ENCODE data around the gene ADAT3.
"Not testable (repeated sequence)": the region's sequence is repeated elsewhere in the genome, so short reads cannot be mapped to it uniquely, and the experiment has no call there.

Gene ADAT3

DNA sequence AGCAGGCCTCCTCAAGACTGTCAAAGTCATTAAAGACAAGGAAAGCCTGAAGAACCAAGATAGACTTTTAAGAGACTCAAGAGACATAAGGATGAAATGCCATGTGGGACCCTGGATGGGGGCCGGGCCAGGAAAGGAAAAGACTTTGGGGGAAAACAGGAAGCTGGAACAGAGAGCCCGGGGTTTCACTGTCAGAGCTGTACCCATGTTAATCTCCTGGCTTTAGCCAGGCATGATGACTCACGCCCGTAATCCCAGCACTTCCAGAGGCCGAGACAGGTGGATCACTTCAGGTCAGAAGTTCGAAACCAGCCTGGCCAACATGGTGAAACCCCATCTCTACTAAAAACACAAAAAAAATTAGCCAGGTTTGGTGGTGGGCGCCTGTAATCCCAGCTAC lies 36.2 kb upstream of the ADAT3 start:
- no peak for DNase-seq (ENCODE audit: extremely low read depth, low read depth)
- TF ChIP-seq CTCF (IDR thresholded peaks at IDR 0.05; ENCODE audit: low read depth, low read length), result no peak

- no peak for DNase-seq (ENCODE audit: extremely low read depth, low read depth)
- no peak for TF ChIP-seq CTCF (IDR thresholded peaks at IDR 0.05; ENCODE audit: low read depth, low read length)
Observed at GRCh38 chr19:1871140-1871597, 34.0 kb upstream of the ADAT3 start.

DNA sequence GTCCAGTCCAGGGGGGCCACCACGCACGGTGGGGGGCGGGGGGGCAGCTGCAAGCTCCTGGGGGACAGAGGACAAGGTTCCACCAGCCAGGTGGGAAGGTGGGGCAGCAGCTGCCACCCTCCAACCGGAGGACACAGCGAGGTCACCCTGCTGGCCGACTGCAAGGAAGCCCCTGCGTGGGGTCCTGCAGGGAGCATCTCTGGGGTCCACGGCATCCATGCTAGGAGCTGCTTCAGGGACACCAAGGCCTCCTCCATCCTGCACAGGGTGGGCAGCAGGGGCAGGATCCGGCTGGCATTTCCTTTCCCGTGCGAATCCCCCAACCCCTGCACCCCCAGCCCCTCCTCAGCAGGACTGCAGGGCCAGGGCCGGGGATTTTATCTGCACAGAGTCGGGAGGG lies 33.6 kb upstream of the ADAT3 start:
- no peak for DNase-seq (ENCODE audit: extremely low read depth, low read depth)

DNA sequence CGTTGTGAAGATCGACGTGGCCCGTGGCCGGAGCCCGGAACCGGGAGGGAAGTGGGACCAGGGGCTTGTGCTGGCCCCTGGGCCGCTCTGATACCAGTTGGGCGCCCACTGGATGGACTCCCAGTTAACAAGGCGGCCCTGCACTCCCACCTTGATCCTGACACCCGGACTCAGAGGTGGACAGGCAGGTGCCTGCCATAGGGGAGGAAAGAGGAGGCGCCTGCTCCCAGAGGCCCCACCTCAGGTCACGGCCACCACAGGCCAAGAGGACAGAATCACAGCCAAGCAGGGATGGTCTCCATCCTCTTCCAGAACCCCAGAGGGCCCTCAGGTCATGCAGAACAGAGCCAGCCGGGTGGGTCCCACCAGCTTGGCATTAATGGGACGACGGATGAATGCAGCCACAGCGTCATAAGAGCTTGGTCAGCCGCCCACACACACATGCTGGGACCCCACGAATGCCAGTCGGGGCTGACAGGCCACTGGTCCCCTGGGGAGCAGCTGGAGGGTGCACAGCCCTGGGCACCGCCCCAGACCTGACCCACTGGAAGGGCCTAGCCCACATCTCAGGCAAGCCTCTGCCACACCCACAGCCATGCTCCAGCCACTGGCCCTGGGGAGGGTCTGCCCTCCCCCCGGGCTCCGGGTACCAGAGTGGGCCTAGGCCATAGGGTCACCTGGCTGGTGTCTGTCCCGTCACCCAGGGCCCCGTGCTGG lies 32.2 kb upstream of the ADAT3 start:
- TF ChIP-seq CTCF (IDR thresholded peaks at IDR 0.05; ENCODE audit: low read depth, low read length), result no peak
- no peak for DNase-seq (ENCODE audit: extremely low read depth, low read depth)

More for the DNA sequence above, 33.6 kb upstream of the ADAT3 start:
- no peak for TF ChIP-seq CTCF (IDR thresholded peaks at IDR 0.05; ENCODE audit: low read depth, low read length)

DNA sequence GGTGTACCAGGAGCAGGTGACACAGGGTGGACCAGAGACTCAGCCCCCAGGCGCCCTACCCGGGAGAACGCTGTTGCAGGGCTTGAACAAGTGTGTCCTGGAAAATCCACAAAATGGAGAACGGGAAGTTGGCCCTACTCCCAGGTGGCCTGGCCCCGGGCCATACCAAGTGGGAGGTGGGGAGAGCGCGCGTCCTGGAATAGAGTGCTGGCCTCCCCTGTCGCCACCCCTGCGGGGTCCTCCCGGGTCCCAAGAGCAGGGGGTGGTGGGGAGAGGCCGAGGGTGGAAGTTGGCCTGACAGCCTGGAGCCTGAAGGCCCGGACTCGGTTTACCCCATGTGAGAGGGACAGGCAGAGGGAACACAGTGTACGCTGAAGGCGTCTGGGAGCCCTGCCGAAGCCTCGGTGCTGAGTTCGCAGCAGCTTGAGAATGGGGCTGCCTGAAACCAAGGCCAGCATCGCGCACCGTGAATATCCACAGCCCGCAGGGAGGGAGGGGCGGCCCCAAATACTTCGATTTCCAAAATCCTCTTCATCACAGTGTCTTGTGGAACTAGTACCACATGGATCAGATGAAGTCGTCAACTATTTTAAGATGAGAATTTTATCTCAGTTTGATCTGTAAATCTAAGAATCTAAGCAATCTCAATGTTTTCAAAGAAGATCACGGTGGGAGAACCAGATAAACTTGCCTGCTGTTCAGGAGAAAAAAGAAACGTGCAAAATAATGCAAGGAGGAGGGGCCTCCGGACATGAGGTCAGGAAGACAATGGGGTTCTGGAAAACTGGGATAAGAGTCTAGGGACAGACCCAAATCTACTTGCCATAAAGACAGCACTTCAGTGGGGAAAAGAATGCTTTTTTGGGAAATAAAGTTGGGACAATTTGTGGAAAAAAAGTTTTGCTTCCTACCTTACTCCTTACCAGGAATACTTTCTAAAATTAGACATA lies 31.4 kb upstream of the ADAT3 start:
- no peak for TF ChIP-seq CTCF (IDR thresholded peaks at IDR 0.05; ENCODE audit: low read depth, low read length)
- no peak for DNase-seq (ENCODE audit: extremely low read depth, low read depth)

DNA sequence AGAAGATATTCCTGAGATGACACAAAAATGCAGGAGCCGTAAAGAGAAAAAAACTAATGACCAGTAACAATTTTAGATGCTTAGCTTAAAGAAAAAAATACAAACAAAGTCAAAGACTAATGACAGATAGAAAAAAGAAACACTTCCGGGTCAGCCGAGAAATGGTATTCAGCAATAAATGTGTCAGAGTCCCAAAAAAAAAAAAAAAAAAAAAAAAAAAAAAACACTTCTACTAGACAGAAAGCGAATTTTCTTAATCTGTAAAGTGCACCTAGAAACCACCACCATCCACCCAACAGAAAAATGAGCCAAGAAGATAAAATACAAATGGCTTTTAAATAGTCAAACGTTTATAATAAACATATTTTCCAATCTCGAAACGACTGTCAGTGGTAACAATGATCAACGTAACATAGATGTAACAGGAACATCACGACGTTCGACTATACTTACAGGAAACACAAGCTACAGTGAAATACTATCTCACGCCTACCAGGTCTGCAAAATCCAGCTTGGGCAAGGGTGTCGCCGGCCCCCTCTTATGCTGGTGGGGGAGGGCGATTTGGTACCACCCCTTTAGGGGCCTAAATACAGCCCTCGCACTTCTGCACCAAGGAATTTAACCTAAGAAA lies 30.5 kb upstream of the ADAT3 start:
- no peak for TF ChIP-seq CTCF (IDR thresholded peaks at IDR 0.05; ENCODE audit: low read depth, low read length)
- DNase-seq (ENCODE audit: extremely low read depth, low read depth), result no peak

GRCh38 chr19:1875265-1875645 lies 29.9 kb upstream of the ADAT3 start:
- DNase-seq (ENCODE audit: extremely low read depth, low read depth), result not testable (repeated sequence)
